H1 (cell line): ENCODE measurements around the gene PTGES2. TPM values are rescaled to one million over a fixed set of nuclear protein-coding genes. Genes with fewer than 3 reads are reported as not detected.

Source experiments
- NANOG ChIP-seq: IDR thresholded peaks from 2 replicates; pipeline ENCODE4 v1.6.1; 2011; ENCODE audit warnings: low read length, low read depth, mild to moderate bottlenecking, inconsistent platforms; ENCODE audit not compliant: insufficient read depth, poor library complexity, severe bottlenecking
- polyA plus RNA-seq, 7 experiments: library from polyadenylated mRNA; depleted of rRNA in 3 of 7; stranded (reverse) in 5 of 7; unstranded in 2 of 7; fragments of >200 nt in 5 of 7; fragments of 200-250 nt in 2 of 7; gene quantifications; 1 replicate in 5 of 7; 2 replicates in 1 of 7; 4 replicates in 1 of 7; pipeline versions ENCODE4 v1.2.1 to v1.2.3, GENCODE V29; 2011 to 2013; ENCODE audit warnings: missing spikeins in 2 of 7, mixed read lengths in 2 of 7
- total RNA-seq: library from RNA; stranded (reverse); fragmentation: NEBNext Ultra II Directional; extraction: Animal tissue kit (Norgen Biotek cat#: 25700); gene quantifications from 2 replicates; pipeline ENCODE4 v1.2.1, GENCODE V29; 2021
- TF ChIP-seq, protein P1 (sequence below), 3 experiments: IDR thresholded peaks; 1 replicate in 2 of 3; 2 replicates in 1 of 3; pipeline versions ENCODE4 v1.5.1 to v1.6.1; 2011; ENCODE audit warnings: low read length in 3 of 3, mild to moderate bottlenecking in 3 of 3, inconsistent platforms in 2 of 3, low read depth in 1 of 3, moderate library complexity in 1 of 3; ENCODE audit not compliant: insufficient read depth in 1 of 3; ENCODE audit errors: control extremely low read depth in 1 of 3

Gene PTGES2
- total and polyA plus RNA-seq, 2 of the 8 experiments (the other 6 are each of a cell fraction or from before 2014, with no cell fraction given), result 80.7 to 81.2 TPM

DNA sequence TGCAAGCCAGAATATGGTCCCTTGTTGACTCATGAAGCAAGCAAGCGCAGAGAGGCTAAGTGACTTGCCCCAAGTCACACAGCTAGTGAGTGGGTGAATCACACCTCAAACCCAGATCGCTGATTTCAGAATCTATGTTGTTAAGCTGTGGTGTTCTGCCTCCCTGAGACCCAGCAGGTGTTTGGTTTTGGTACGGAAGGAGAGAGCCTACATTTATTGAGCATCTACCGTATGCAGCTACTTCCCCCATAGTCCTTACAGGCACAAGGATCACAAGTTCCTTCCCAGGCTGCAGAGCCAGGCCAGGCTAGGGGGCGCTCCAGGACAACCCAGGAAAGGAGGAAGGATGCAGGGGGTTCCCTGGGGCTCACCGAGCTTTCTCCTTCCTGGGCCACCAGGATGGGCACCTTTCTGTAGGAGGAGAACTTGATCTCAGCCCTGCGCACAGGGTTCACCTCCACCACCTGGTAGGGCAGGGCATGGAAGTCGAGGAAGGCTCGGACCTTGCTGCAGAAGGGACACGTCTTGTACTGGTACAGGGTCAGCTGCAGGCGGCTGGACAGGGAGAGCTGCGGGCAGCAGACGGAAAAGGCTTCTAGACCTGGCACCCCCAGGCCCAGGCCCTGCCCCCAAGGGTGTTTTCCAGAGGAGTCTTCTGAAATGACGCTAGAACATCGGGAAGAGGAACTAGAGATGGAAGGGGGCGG, 2.5 kb downstream of the PTGES2 start (continued):
- TF ChIP-seq, protein P1, sequence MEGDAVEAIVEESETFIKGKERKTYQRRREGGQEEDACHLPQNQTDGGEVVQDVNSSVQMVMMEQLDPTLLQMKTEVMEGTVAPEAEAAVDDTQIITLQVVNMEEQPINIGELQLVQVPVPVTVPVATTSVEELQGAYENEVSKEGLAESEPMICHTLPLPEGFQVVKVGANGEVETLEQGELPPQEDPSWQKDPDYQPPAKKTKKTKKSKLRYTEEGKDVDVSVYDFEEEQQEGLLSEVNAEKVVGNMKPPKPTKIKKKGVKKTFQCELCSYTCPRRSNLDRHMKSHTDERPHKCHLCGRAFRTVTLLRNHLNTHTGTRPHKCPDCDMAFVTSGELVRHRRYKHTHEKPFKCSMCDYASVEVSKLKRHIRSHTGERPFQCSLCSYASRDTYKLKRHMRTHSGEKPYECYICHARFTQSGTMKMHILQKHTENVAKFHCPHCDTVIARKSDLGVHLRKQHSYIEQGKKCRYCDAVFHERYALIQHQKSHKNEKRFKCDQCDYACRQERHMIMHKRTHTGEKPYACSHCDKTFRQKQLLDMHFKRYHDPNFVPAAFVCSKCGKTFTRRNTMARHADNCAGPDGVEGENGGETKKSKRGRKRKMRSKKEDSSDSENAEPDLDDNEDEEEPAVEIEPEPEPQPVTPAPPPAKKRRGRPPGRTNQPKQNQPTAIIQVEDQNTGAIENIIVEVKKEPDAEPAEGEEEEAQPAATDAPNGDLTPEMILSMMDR (IDR thresholded peaks at IDR 0.05; ENCODE audit: control extremely low read depth in 1 of 3, insufficient read depth in 1 of 3, low read depth in 1 of 3, low read length in 3 of 3), result peak in 2 of 3 experiments; percentile 86 to 96; a peak in 3 of 4 replicates
- no peak for TF ChIP-seq NANOG
